ENCODE results near the gene RPTOR.
"Not testable (repeated sequence)": the region's sequence is repeated elsewhere in the genome, so short reads cannot be mapped to it uniquely, and the experiment has no call there.

The RPTOR gene

GRCh38 chr17:80625627-80626026, 81.0 kb downstream of the RPTOR start:
- peaks cover 34% of the 10 kb centered on the region for H3K36me3 Mint-ChIP-seq
- ATAC-seq: no peak
- H3K4me3 Mint-ChIP-seq: no peak overlapping the region
- peaks cover 17% of the 10 kb centered on the region for H3K4me1 Mint-ChIP-seq
- no peaks in the 10 kb centered on the region for H3K9me3 Mint-ChIP-seq
- no peak for DNase-seq (ENCODE audit: low spot score in 2 of 2)
- no peak overlapping the region for H3K27ac Mint-ChIP-seq

GRCh38 chr17:80628881-80629280, 84.2 kb downstream of the RPTOR start:
- not testable (repeated sequence) for ATAC-seq; H3K9me3 Mint-ChIP-seq; H3K4me3 Mint-ChIP-seq; H3K27ac Mint-ChIP-seq; DNase-seq (ENCODE audit: low spot score in 2 of 2)
- Mint-ChIP-seq H3K4me1 (peaks cover 17% of the 10 kb centered on the region), H3K36me3 (peaks cover 34% of the 10 kb centered on the region)

DNA sequence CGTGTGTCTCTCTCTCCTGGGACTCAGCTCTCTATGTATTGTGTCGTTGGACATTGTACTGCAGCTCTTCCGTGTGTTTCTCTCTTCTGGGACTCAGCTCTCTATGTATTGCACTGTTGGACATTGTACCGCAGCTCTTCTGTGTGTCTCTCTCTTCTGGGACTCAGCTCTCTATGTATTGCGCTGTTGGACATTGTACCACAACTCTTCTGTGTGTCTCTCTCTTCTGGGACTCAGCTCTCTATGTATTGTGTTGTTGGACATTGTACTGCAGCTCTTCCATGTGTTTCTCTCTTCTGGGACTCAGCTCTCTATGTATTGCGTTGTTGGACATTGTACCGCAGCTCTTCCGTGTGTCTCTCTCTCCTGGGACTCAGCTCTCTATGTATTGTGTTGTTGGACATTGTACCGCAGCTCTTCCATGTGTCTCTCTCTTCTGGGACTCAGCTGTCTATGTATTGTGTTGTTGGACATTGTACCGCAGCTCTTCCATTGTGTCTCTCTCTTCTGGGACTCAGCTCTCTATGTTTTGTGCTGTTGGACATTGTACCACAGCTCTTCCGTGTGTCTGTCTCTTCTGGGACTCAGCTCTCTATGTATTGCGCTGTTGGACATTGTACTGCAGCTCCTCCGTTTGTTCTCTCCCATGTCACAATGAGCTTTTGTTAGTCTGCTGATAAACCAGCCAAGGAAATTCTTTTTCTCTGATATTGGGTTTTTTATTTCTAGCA, 84.8 kb downstream of the RPTOR start:
- Mint-ChIP-seq H3K36me3 (peaks cover 34% of the 10 kb centered on the region), H3K9me3 (no peaks in the 10 kb centered on the region), H3K4me1 (peaks cover 17% of the 10 kb centered on the region), H3K4me3 (no peak overlapping the region), H3K27ac (no peak overlapping the region)
- DNase-seq (ENCODE audit: low spot score in 2 of 2) (no peak), ATAC-seq (no peak)

GRCh38 chr17:80630560-80631120, 86.0 kb downstream of the RPTOR start:
- ATAC-seq (peak; percentile 31), DNase-seq (ENCODE audit: low spot score in 2 of 2) (no peak)
- H3K9me3 Mint-ChIP-seq: no peaks in the 10 kb centered on the region
- no peak overlapping the region for H3K27ac Mint-ChIP-seq
- H3K4me1 Mint-ChIP-seq: peaks cover 22% of the 10 kb centered on the region
- peaks cover 24% of the 10 kb centered on the region for H3K36me3 Mint-ChIP-seq
- H3K4me3 Mint-ChIP-seq: no peak overlapping the region

- Mint-ChIP-seq H3K27ac (peak overlapping the region; percentile 75), H3K4me3 (no peak overlapping the region), H3K4me1 (peaks cover 23% of the 10 kb centered on the region), H3K36me3 (peaks cover 19% of the 10 kb centered on the region), H3K9me3 (no peaks in the 10 kb centered on the region)
- DNase-seq (ENCODE audit: low spot score in 2 of 2): no peak
- no peak for ATAC-seq
Measured at GRCh38 chr17:80631142-80632045, 86.8 kb downstream of the RPTOR start.

DNA sequence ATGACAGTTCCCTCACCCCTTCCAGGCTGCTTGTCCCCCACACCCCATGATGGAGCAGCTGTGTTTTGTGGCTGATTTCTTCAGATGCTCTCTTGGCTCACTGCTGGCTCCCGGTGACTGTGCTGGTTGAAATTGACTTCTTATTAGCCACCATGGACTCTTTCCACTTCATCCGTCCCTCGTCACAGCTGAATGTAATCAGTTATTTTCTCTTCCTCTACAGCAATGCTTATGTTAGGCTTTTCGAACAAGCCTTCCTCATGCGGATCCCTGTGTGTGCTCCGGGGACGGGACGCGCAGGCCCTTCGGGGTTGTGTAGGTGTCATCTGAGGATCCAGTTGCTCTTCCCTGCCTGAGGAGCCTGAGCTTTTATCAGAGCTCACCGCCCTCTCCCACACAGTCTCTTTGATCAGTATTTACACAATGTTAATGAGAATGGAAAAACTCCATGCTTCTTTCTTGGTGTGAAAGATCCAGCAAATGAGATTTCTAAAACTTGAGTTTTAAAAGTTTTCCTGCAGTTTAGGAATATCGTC, 87.5 kb downstream of the RPTOR start:
- Mint-ChIP-seq H3K36me3 (peaks cover 12% of the 10 kb centered on the region), H3K27ac (peak overlapping the region; percentile 75), H3K9me3 (no peaks in the 10 kb centered on the region), H3K4me1 (peaks cover 28% of the 10 kb centered on the region), H3K4me3 (no peak overlapping the region)
- ATAC-seq: no peak
- DNase-seq (ENCODE audit: low spot score in 2 of 2): no peak

GRCh38 chr17:80633207-80633606, 88.6 kb downstream of the RPTOR start:
- ATAC-seq (no peak), DNase-seq (ENCODE audit: low spot score in 2 of 2) (no peak)
- peaks cover under 1% of the 10 kb centered on the region for H3K36me3 Mint-ChIP-seq
- peaks cover 28% of the 10 kb centered on the region for H3K4me1 Mint-ChIP-seq
- no peak overlapping the region for H3K27ac Mint-ChIP-seq
- H3K4me3 Mint-ChIP-seq: no peak overlapping the region
- no peaks in the 10 kb centered on the region for H3K9me3 Mint-ChIP-seq

DNA sequence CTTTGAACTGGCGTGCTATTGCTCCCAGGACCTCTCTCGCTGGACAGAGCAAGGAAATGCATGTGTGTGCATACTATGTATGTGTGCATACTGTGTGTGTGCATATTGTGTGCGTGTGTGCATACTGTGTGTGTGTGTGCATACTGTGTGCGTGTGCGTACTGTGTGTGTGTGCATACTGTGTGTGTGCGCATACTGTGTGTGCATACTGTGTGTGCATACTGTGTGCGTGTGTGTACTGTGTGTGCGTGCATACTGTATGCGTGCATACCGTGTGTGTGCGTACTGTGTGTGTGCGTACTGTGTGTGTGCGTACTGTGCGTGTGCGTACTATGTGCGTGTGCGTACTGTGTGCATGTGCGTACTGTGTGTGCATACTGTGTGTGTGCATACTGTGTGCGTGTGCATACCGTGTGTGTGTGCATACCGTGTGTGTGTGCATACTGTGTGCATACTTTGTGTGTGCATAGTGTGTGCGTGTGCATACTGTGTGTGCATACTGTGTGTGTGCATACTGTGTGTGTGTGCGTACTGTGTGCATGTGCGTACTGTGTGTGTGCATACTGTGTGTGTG, 89.4 kb downstream of the RPTOR start:
- H3K4me3 Mint-ChIP-seq: no peak overlapping the region
- H3K27ac Mint-ChIP-seq: no peak overlapping the region
- ATAC-seq (no peak), DNase-seq (ENCODE audit: low spot score in 2 of 2) (no peak)
- H3K36me3 Mint-ChIP-seq: no peaks in the 10 kb centered on the region
- peaks cover 28% of the 10 kb centered on the region for H3K4me1 Mint-ChIP-seq
- H3K9me3 Mint-ChIP-seq: no peaks in the 10 kb centered on the region

- ATAC-seq: no peak
- Mint-ChIP-seq H3K9me3 (no peaks in the 10 kb centered on the region), H3K4me3 (no peak overlapping the region), H3K36me3 (no peaks in the 10 kb centered on the region), H3K4me1 (peaks cover 34% of the 10 kb centered on the region), H3K27ac (peak overlapping the region; percentile 78)
- DNase-seq (ENCODE audit: low spot score in 2 of 2): no peak
Measured at GRCh38 chr17:80636361-80637018, 91.9 kb downstream of the RPTOR start.

DNA sequence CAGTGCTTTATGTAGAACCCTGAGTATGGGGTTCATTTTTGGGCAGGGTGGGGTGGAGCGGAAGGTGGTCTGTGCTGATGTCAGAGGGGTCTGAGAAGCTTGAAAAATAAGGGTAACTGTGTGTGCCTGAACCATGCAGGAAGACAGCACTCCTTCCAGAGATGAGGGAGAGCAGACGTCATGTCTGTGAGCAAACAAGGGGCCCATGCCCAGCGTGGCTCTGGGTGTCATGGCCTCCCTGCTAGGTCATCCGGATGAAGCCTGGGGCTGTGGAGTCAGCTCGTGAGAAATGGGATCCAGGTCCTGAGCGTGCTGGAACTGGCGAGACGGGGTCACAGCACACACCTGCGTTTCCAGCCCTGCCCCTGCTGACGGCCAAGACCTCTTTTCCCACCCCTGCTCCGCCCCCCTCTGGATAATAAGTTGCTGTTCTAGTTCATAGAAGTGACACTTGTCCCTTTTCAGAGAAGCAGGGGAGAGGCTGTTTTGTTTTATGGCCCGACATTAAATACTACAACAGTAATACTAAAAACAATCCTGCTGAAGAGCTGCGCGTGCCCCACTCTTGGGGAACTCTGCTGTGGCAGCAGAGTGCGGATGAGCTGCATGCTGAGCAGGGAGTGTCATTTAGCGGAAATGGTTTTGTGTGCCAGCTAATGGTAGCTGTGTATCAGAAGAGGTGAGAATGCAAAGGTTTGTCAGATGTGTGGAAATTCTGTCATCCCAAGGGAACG, 92.6 kb downstream of the RPTOR start:
- Mint-ChIP-seq H3K4me1 (peaks cover 31% of the 10 kb centered on the region), H3K27ac (peak overlapping the region; percentile 27), H3K4me3 (no peak overlapping the region)

GRCh38 chr17:80639658-80640057, 95.0 kb downstream of the RPTOR start:
- H3K9me3 Mint-ChIP-seq: no peaks in the 10 kb centered on the region
- H3K4me3 Mint-ChIP-seq: no peak overlapping the region
- H3K4me1 Mint-ChIP-seq: peaks cover 22% of the 10 kb centered on the region
- DNase-seq (ENCODE audit: low spot score in 2 of 2) (no peak), ATAC-seq (no peak)
- H3K27ac Mint-ChIP-seq: peak overlapping the region; percentile 79
- H3K36me3 Mint-ChIP-seq: peaks cover 10% of the 10 kb centered on the region

More for the DNA sequence above, 92.6 kb downstream of the RPTOR start:
- DNase-seq (ENCODE audit: low spot score in 2 of 2) (no peak), ATAC-seq (no peak)
- Mint-ChIP-seq H3K36me3 (no peaks in the 10 kb centered on the region), H3K9me3 (no peaks in the 10 kb centered on the region)

DNA sequence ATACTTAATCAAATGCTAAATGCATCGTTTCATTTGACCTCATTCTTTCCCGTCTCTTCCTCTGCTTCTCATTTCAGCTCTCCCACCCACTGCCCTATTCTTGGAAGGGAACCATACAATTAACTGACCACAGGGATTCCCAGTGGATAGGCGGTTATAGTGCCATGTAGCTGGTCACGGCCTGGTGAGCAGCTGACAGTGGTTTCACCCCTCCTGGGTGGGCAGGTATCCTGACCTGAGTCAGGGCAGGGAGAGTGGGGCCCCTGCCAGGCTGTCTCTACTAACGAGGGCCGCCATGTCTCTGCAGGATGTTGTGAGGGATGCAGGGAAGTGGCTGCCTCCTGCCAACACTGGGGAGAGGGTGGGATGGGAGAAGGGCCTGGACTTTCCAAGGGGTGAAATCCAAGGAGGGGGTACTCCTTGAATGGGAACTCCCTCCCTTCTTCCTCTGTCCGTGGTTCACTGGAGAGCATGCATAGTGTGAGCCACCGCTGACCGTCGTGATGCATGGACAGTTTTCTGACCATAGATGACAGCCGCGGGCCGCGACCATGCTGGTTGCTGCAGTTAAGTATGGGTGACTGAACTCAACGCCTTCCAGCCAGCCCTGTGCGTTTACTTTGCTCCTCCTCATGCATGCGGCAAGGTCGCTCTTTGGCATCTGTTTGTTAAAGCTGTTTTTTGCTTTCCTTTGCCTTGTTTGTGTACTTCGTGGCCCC, 95.9 kb downstream of the RPTOR start:
- no peak for DNase-seq (ENCODE audit: low spot score in 2 of 2)
- Mint-ChIP-seq H3K36me3 (peaks cover 12% of the 10 kb centered on the region), H3K4me1 (peaks cover 15% of the 10 kb centered on the region), H3K9me3 (no peaks in the 10 kb centered on the region), H3K27ac (no peak overlapping the region), H3K4me3 (no peak overlapping the region)
- ATAC-seq: no peak

DNA sequence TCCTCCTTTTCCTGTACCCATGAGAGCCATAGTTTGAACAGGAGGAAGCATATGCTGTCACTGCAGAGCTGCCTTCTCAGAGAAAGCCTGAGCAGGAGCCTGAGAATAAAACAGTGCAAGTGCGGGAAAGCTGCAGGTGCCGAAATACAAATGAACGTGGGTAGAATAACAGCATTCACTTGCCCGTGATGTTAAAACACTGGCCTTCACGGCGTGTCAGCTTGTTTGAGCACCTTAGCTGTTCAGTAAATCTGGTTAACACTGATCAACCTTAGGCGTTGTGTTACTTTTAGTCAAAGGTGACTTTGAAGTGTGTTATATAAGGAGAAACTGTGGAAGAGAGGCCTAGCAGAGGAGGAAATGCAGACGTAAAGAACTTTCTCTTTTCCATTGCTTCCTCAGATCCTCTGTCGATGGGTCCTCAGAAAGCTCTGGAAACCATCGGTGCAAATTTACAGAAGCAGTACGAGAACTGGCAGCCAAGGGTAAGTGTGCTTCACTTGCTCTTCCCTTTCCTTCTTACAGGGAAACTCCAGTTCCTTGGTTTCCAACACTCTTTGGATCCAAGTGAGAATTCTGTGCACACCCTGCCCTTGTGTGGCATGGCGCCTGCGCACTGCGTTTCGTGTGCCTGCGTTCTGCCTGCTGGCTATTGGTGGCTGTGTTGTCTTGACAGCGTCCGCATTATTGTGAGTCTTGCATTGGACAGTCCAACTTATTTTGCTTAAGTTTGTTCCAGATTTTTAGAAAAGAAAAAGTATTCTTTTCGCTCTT, 98.9 kb downstream of the RPTOR start:
- peaks cover 25% of the 10 kb centered on the region for H3K4me1 Mint-ChIP-seq
- no peak overlapping the region for H3K27ac Mint-ChIP-seq
- DNase-seq (ENCODE audit: low spot score in 2 of 2) (no peak), ATAC-seq (no peak)
- no peak overlapping the region for H3K4me3 Mint-ChIP-seq
- peaks cover 22% of the 10 kb centered on the region for H3K36me3 Mint-ChIP-seq
- H3K9me3 Mint-ChIP-seq: no peaks in the 10 kb centered on the region

All from stimulated activated effector memory CD8-positive, alpha-beta T cell treated with anti-CD3 and anti-CD28 coated beads, Interleukin-12 subunit alpha, Interleukin-12 subunit beta, amount 100 ng/mL, for 72 hours (primary cell).